ENCODE results near the gene SLC5A5.

Gene SLC5A5

GRCh38 chr19:17871878-17872250, at the start of gene SLC5A5:
TSS of gene SLC5A5 (plus strand) at chr19:17871945. CDS start at chr19:17872320, 375 bp downstream.
- no peak for DNase-seq (ENCODE audit: low read depth)

DNA sequence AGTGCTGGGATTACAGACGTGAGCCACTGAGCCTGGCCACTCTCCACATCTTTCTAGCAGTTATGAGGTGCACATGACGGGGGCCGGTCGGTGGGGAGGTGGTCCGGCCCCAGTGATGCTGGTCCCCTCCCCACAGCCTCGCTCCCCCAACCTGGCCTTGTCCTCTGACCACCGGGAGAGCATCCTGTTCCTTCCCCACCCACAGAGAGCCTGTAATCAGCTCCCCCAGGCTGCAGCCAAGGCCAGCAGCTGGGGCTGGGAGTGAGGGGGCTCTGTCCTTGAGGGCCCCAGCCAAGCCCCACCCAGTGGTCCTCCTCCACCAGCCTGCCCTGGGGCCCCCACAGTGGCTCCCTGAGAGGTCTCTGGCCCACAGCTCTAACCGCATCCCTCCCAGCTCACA, 47.4 kb upstream of the SLC5A5 start:
- DNase-seq (ENCODE audit: low read depth), result no peak

DNA sequence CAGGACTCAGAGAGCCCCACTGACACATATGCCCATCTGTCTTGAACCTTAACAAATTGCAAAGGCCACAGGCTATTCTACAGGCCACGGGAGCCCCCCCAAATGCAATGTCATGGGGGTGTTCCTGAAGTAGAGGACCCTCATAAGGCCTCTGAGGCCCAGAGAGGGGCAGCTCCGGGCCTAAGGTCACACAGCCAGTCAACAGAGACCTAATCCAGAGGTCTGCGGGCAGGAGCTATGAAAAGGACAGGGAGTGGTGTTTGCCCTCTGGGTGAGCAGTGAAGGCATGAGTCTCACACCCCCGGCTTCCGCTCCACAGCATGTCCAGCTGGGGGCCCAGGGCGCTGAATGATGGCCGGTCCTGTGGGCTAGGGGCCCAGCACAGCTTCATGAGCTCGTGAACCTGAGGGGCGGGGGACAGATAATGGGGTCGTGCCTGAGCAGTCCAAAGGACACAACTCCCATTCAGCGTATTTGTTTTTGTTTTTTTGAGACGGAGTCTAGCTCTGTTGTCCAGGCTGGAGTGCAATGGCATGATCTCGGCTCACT, 45.2 kb upstream of the SLC5A5 start:
- no peak for DNase-seq (ENCODE audit: low read depth)

GRCh38 chr19:17829855-17830566, 41.7 kb upstream of the SLC5A5 start:
- DNase-seq (ENCODE audit: low read depth), result no peak

GRCh38 chr19:17830567-17831418, 41.0 kb upstream of the SLC5A5 start:
- DNase-seq (ENCODE audit: low read depth), result peak; percentile 42

GRCh38 chr19:17831419-17831888, 40.3 kb upstream of the SLC5A5 start:
- DNase-seq (ENCODE audit: low read depth), result no peak

- no peak for DNase-seq (ENCODE audit: low read depth)
These were observed 39.1 kb upstream of the SLC5A5 start for GRCh38 chr19:17832443-17833208.

DNA sequence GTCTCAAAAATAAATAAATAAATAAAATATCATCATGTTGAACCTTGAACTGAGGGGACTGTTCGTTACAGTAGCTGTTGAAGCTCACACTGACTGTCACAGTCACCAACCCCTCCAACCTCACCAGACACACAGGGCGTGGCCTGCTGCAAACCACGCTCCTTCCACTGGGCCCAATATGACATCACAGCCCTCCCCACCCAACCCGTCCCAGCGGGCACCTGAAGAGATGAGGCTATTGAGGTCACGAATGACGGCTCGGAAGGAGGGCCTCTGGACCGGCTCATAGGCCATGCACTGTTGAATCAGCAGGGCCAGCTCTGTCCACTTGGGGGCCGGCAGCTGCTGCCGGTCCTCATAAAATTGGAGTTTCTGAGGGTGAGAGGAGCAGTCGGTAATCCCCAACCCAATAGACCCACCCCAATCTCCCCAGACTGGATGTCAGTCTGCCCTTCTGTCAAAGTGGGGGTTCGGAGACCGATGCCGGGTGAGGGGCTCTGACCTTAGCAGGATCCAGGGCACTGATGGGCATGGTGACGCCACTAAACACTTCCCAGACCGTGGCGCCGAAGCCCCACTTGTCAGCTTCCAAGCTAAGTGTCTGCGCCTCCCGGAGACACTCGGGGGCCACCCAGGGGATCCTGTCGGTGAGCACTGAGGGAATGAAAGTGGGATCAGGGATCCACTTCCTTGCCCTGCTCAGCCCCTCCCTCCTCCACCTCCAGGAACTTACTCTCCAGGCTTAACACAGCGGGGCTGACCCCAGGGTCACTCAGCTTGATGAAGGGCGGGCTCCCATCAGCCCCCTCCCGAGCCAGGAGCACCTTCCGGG, 37.2 kb upstream of the SLC5A5 start:
- DNase-seq (ENCODE audit: low read depth), result no peak

DNA sequence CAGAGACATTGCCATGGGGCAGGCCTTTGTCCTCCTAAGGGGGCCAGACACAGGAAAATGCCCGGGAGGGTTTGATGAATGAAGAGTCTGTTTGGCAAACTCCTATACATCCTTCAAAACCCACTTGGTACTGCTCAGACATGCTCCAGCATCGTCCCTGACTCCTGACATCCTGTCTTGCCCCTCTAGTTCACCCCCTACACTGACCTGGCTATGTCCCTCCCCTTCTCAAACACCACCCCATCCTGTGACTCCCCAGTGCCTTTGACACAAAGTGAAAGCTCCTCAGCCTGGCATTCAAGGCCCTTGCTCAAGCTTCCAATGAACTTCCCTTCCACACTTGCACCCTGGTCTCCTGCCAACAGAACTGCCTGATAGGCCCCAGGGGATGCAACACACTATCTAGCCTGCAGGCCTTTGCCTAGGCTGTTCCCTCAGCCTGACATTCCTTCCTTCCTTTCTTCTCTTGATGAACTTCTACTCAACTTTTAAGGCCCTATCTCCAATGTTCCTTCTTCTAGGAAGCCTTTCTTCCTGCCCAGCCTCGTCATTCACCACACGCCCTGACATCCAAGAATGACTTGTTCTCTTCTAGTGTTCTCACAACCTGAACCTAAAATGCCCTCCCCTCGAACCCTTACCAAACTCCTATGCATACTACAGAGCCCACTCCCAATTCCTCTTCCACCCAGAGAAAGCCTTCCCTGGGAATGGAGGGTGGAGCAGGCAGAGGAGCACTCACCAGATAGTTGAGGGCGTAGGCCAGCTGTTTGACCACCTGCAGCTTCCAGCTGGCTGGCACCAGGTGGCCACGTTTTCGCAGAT, 36.4 kb upstream of the SLC5A5 start:
- no peak for DNase-seq (ENCODE audit: low read depth)

GRCh38 chr19:17836530-17836929, 35.2 kb upstream of the SLC5A5 start:
- no peak for DNase-seq (ENCODE audit: low read depth)

DNA sequence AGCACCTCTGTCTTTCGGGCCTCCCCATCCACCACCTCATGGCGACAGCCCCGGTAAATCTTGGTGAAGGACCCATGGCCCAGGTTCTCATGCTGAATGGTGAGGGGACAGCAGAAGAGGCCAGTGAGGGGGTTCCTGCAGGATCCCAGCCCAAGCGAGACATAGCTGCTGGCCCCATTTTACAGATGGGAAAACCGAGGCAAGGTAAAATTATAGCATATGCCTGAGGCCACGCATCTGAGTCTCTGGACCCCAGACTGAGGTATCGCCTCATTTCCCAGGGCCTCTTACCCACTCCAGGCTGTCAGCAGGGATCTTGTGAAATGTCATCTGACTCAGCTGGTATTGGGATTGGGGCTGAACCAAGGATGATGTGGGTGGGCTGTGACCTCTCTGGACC, 33.8 kb upstream of the SLC5A5 start:
- DNase-seq (ENCODE audit: low read depth), result no peak

DNA sequence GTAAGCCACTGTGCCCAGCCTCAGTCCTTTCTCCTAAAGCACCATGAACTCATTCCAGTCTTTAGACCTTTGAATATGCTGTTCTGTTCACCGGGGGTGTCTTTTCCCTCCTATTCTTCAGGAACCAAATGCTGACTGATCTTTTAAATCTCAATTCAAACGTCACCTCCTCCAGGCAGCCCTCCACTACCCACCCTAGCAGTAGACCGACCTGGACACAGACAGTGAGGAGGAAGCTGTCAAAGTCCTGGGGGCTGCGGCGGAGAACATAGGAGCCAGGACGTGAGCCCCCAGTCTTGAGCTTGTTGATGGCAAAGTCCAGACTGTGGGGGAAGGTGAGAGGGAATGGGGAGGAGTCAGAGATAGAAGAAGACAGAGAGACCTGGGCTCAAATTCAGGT, 31.7 kb upstream of the SLC5A5 start:
- DNase-seq (ENCODE audit: low read depth), result no peak

- DNase-seq (ENCODE audit: low read depth), result no peak
These were observed 30.4 kb upstream of the SLC5A5 start for GRCh38 chr19:17841371-17841809.

DNA sequence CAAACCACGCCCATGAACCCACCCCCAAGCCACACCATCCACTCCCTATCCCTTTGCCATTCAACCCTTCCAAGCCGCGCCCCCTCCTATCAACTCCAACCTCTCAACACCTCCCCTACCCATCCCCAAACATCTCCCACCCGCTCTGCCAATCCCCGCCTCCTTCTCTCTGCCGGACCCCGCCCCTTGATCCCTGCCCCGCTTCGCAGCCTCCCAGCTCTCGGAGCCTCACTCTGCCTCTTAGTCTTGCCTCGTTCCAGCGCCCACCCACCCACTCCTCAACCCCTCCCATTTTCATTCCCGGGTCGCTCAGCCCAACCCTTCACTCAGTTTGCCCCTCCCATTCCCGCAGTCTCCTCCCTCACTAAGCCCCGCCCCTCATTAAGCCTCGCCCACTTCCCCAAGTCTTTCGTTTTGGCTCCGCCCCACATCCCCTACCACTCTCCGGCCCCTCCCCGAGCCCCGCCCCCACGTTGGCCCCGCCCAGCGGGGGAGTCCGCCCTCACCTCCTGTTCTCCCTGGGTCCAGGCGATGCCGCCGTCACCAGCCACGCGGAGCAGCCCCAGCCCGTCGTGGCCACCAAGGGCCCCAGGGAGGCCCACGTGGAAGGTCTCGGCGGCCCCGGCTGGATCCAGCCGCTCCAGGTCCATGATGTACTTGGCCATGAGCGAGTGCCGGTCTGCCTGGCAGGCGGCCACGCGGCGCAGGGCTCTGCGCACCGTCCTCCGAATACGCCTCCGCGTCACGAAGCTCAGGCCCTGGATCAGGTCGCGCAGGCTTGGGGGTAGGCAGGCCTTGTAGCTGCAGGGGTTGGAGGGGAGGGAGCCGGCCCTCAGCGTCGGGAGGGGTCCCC, 29.7 kb upstream of the SLC5A5 start:
- peak; percentile 65 for DNase-seq (ENCODE audit: low read depth)

- DNase-seq (ENCODE audit: low read depth), result no peak
These were observed 29.0 kb upstream of the SLC5A5 start for GRCh38 chr19:17842663-17843291.

GRCh38 chr19:17843292-17843827, 28.4 kb upstream of the SLC5A5 start:
- no peak for DNase-seq (ENCODE audit: low read depth)

GRCh38 chr19:17843908-17844490, 27.7 kb upstream of the SLC5A5 start:
- DNase-seq (ENCODE audit: low read depth), result no peak

DNA sequence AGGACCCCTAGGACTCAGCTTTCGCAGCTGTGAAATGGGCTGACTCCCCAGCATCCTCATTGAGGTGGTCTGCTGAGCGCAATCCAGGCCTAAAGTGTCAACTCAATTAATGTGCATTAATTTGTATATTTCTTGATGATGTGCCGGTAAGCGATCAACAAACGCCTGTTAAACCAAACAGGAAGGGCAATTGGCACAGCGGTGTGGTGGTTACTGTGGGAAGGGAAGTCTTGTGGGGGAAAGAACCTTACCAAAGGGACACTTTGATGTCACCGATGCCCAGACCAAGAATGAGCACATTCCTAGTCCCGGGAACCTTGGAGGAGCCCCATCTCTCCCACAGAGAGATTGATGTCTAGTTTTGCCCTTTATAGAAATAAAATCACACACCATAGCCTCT, 25.6 kb upstream of the SLC5A5 start:
- DNase-seq (ENCODE audit: low read depth), result no peak

Data from CMK (cell line).